GM18861 (cell line): Measurements from ENCODE around the gene SLC9A8.
"Not testable (repeated sequence)": the region's sequence is repeated elsewhere in the genome, so short reads cannot be mapped to it uniquely, and the experiment has no call there.

Experiments
- ATAC-seq: cut with Tn5 transposase; IDR thresholded peaks from one replicate; pipeline ENCODE4 v1.9.1; 2021; ENCODE audit not compliant: unreplicated experiment

Gene SLC9A8

DNA sequence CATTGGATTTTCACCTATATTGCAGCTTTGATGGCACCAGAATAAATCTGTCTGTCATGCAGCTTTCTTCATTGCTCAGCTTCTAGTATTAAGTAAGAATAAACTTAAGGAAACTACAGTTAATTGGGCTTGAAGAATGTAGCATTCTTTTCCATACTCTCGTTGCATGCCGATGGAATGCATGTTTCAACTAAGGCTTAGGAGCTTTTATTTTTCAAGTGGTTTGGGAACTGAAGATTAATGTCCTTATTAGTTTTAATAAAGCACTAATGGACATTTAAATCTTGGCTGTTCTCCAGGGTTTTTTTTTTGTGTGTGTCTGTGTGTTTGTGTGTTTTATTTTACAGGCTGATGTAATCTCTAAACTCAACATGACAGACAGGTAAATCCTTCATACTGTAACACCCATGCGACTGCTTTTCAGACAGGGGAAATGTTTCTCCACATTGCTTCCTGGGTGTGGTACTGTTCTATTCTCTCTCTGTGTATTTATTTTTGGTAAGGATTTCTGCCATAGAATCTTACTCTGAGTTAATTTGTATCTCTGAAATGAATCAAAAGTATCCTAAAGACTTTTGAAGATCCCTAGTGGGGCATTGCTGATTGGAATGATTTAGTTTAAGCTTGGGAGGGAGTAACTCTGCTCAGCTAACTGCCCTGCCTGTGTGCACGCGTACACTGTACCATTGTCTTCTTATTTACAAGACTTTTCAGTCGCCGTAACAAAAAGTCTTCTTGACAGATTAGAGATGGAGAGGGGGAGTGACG is 38.0 kb downstream of the SLC9A8 start:
- ATAC-seq: no peak

DNA sequence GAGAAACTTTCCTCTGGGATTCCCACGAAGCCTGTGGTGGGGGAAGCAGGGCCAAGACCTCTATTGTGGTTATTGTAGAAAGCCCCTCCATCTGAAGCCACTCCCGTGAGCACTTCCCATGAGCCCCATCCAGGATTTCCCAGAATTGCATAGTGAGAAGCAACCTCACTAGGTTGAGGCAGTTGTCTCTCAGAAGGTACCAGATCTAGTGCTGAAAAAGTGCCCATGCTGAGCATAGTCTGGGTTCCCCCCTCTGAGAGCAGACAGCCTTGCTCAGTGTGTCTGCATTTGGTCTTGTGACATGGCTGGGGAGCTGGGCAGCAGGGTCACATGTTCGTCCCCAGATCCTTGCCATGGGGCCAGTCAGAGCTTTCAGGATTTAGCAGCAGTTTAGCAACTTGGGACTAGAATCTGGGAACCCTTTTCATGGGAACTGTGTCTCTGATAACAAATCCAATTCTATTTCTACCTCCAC is 38.6 kb downstream of the SLC9A8 start:
- ATAC-seq: no peak

DNA sequence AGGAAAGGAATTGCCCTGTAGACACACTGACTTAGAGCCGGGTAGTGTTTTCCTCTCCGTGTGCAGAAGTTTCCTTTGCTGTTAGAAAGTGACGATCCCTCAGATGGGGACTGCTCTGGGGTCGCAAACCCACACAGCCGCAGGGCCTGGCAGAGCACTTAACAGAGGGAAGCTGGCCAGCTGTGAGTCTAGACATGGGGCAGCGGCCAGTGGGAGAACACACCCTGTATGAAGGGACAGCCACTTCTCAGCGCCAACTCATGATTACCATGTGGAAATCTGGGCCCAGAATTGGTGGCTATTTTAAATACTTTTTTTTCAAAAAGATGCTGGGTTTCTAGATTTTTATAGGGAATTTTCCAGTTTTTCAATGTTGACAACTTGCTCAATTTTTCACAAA is 39.4 kb downstream of the SLC9A8 start:
- ATAC-seq: no peak

DNA sequence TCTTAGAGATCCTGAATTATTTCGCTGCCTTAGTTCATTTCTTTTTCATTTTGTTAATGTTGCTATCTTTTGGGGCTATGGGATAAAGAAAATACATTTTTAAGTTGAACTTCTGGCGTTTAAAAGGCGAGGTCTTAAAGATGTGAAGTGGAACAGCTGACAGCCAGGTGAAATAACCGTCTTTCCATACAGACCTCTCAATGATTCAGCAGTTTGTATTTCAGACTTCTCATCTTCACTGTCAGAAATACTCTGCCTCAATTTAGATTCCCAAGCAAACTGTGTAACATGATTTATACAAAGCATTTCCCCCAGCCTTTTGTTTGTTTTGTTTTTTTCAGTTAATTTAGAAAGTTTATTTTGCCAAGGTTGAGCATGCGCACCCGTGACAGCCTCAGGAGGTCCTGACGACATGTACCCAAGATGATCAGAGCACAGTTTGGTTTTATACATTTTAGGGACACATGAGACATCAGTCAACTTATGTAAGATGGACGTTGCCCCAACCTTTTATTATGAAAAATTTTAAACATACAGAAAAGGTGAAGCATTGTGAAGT is 40.0 kb downstream of the SLC9A8 start:
- no peak for ATAC-seq

DNA sequence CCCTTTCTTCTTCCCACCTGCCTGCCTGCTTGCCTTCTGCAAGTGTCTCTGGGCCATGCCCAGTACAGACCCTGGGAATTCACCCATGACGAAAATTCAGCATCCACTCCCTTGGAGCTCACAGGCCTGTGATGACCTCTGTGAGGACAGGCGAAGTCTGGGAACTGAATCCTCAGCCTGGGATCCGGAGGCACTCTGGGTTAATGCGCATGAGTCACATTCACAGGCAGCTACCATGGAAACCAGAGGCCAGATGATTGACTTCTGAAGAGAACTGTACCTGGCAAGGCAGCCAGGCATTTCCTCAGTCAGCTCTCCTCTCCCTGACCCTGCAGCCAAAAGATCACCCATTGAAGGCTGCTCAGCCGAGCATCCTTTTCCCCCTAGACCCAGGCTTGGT is 41.0 kb downstream of the SLC9A8 start:
- no peak for ATAC-seq

DNA sequence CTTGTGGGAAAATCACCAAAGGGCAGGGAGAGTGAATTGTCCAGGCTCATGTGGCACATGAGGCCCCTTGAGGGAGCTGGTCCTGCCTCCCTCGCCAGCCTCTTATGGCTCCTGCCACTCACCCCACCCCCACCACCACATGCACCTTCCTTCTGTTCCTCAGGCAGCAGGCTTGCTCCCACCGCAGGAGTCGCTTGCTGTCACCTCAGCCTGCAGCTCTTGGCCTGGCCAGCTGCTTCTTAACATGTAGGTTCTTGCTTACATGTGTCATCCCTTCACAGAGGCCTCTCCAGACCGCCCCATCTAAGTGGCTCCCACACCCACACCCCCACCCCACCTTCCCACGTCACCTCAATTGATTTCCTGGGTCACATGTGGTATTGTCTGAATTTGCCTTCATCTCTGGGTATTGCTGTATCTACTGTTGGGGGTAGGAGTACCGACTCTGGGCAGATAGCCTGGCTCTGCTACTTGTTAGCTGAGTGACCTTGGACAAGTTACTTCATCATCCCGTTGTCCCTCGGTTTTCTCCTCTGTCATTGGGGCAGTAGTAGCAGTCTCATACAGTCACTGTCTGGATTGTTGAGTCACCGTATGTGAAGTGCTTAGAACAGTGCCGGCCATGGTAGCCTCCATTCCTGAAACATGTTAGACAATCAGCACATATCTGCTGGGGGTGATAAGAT is 41.7 kb downstream of the SLC9A8 start:
- no peak for ATAC-seq

DNA sequence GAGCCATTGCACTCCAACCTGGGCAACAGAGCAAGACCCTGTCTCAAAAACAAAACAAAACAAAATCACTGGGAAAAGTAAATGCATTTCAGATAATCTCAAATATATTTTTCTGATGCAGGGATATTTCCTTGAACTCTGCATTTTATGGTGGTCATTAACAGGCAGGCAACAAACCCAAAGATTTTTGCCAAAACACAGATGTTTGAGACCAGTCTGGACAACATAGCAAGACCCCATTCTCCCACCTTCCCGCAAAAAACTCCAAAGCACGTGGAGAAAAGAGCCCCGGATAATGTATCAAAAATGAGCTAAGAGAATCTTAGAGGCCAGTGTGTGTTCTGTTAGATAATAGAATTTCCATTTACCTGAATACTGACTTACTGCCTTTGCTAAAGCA is 44.3 kb downstream of the SLC9A8 start:
- no peak for ATAC-seq

DNA sequence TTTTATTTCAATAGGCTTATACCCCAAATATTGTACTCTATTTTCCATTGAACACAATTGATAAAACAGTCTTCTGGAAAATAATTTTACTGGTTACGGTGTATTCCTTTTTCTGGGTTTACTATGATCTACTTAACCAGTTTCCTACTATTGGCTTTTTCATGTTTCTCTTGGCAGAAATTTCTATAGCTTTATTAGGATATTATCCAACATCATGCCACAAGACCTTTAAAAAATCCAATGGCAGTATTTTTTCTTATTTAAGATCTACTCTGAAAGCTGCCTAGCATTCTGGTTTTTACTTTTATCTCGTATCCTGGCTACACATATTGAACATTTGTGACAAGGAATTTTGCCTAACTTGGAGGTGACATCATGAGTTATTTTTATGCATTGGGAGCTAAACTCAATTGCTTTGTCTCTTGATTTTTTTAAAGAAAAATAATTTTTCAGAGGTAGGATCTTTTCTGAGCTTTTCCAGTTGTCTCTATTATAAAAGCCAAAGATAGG is 45.5 kb downstream of the SLC9A8 start:
- no peak for ATAC-seq

DNA sequence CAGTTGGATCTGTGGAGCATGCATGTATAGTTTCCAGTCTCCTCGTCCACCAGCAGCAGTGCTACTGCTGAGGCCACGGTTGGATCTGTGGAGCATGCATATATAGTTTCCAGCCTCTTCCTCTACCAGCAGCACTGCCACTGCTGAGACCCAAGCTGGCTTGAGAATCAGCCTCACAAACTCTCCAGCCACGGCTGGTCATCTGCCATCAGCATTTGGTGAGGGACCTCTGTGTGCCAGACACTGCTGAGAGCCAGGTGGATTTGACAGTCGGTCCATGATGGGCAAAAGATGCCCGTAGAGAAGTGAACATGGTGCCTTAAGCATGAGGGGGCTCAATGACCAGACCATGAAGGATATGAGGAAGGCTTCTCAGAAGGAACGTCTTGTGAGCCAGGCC is 46.4 kb downstream of the SLC9A8 start:
- no peak for ATAC-seq

DNA sequence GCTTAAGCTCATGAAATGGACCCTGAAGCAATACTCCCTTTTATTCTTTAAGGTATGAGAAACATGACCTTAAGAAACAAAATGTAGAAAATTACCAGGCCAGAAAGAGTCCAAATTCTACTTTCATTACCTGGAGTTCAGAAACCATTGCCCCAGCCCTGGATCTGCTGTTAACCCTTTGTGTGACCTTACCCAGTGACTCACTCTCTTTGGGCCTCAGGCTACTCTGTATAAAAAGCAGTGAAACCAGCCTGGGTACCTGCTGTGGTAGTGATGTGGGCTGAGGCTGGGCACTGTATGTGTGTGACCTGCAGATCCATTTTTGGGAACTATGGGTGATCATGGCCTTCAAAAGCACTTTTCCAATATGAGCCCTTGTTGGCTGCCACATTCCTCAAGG is 47.2 kb downstream of the SLC9A8 start:
- ATAC-seq: no peak

DNA sequence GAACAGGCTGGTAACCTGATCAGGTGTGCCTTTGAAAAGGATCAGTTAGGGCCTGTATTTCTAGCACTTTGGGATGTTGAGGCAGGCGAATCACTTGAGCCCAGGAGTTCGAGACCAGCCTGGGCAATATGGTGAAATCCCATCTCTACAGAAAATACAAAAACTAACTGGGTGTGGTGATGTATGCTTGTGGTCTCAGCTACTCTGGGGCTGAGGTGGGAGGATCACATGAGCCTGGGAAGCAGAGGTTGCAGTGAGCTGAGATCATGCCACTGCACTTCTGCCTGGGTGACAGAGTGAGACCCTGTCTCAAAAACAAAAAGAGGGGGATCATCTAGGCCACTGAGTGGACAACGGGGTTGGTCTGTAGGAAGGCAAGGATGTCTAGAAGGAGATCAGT is 48.6 kb downstream of the SLC9A8 start:
- ATAC-seq: not testable (repeated sequence)

DNA sequence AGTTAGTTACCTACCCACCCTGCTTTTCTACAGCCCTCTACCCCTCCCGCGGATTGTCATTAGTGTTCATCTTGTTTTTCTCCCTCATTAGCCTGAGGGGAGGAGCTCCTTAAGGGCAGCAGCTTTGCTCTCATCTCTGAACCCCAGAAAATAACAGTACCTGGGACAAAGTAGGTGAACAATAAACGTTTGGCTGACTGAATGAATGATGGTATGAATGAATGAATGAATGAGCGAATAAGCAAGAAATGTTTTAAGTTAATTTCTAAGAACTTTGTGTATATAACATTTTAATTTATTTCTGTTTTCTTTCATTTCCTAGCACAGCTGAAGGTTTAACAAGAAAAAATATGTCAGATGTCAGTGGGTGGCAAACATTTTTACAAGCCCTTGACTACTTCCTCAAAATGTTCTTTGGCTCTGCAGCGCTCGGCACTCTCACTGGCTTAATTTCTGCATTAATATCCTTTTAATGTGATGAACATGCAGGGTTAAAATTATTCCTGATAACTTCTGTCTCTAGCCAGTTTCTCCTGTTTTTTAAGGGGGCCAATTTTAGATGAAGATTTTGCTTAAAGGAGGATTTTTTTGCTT is 50.1 kb downstream of the SLC9A8 start:
- ATAC-seq: no peak

DNA sequence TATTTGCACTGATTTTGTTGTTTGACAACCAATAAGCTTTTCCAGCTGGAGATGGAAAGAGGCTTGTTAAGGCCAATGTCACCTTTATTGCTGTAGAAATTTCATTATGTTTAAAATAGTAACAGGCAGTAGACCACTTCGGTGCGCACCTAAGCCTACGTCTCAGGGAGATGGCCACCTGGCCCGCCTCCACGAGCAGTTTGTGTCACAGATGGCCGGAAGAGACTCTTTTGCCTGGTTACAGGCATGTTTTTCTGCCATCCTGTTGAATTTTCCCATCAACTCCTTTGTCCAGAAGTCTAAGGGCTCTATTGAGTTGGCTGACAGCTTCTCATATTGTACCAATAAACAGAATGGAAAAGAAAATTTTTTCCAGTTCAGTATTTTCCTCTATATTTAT is 51.0 kb downstream of the SLC9A8 start:
- no peak for ATAC-seq

DNA sequence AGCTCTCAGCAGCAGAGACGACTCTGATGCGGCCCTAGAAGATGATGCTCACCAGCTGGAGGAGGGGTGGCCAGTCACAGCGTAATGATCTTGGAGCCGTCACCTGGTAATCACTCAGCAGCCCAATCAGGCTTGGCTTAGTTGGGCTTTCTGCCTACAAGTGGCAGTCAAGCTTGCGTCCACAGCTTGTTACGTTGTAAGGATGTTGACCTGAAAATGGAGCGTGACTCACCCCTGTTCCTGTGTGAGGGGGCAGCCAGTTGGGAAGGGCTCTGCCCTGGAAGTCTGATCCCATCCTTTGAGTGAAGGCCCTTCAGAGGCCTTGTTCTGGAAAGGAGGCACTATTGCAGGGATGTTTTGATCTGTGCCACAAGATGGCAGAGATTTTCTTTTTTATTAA is 52.9 kb downstream of the SLC9A8 start:
- no peak for ATAC-seq

DNA sequence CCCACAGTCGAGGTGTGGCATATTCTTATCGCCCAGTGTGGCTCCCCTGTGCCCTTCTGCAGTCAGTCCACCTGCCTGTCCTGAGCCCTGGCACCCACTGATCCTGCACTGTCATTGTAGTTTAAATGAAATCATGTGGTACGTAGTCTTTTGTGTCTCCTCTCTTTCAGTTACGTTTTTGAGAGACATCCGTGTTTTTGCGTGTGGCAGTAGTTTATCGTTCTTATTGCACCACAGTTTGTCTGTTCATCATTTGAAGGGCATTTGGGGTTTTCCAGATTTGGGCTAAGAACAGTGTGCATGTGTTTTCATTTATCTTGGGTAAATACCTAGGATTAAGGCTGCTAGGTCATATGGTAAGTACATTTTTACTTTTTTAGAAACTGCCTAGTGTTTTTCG is 53.4 kb downstream of the SLC9A8 start:
- no peak for ATAC-seq

DNA sequence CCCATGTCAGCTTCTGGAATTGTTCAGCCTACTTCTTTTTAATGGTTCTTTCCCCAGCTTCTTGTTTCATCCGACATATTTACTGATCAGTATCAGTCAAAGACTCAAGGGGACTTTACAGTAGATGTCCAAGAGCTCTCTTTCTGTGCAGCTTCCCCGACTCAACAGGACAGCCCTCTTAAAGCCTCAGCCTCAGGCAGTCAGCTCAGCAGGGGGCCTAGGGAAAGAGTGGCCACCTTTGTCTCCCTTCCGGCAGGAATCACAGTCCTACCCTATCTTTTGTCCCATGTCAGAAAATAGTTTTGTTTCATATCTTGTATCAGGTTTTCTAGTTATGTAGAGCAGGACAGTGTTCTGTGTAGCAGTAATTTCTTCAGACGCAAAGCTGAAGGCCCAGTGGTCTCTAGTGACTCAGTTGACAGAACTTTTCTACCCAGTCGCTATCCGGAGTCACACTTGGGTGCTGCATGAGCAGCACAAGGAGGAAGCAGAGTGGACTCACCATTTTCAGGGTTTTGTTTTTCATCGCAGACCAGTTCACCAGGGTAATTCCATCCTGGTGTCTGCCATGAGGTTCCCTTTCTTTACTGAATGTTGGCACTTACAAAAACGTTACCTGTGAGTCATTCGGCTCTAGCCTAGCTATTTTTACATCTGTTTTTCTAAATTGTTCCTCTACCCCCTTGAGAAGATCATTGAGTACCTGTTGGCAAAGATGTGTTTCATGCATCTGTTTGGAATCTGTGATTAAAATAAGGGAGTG is 55.0 kb downstream of the SLC9A8 start:
- no peak for ATAC-seq

DNA sequence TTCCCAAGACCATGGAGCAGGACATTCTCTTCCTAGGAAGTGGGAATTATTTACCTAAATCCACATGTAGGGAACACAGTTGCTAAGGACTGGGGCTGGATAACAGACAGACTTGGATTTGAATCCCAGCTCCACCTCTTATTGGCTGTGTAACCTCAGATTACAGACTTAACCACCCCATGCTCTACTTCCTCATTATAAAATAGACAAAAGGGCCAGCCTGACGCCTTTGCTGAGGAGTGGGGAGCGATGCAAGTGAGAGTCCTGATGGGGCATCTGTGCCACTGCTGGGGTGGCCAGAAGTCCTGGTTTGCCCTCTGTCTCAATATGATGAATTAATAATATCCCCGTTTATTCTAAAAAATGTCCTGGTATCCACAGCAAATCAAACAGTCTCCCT is 55.9 kb downstream of the SLC9A8 start:
- no peak for ATAC-seq

DNA sequence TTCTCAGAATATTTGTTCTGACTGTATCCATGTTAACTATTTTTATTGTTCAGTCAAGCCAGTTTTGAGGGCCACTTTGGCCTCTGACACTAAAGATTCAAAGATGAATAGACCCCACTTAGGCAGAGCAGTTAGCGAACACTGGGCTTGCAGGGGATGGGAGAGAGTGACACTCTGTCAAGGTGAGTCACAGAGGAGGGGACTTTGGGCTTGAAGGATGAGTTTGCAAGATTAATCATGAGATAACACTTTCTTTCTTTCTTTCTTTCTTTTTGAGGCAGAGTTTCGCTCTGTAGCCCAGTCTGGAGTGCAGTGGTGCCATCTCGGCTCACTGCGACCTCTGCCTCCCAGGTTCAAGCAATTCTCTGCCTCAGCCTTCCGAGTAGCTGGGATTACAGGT is 56.3 kb downstream of the SLC9A8 start:
- ATAC-seq: no peak

DNA sequence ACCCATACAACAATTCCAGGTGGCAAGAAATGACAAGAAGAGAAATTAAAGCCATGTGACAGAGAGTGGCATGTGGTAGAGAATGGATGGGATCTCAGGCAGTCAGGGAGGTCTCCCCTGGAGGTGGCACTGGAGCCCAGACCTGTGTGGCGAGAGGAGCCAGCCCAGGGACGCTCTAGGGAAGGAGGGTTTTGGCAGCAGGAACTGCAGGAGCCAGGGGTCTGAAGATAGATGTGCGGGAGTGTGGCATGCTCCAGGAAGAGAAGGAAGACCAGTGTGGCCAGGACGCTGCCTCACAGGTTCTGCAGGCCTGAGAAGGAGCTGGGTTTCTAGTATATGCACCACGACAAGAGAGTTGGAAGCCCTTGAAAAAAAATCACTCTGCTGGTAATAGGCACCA is 57.6 kb downstream of the SLC9A8 start:
- ATAC-seq: no peak

DNA sequence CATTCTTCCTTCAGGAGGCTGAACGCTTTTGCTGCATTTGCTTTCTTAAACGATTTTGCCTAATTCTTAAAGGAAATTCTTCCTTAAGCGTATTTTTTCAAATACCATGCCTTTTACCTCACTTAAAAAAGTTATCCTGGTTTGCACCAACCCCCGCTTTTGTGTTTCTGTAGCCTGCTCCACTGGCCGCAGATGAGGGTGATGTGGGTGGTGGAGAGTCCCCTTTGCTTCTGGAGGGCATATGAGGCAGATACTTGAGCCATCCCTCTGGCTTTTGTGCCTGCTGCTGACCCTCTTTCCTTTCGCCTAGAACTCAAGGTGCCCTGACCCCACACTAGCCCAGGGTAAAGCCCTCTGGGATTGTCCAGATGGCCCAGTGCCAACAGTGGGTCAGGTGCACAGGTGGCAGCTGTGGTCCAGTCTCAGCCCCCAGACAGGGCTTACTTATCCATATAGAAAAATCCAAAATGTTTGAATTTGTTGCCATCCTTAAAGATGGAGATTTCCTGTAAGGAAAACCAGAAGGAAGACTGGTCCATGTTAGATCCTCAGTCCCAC is 58.8 kb downstream of the SLC9A8 start:
- no peak for ATAC-seq

DNA sequence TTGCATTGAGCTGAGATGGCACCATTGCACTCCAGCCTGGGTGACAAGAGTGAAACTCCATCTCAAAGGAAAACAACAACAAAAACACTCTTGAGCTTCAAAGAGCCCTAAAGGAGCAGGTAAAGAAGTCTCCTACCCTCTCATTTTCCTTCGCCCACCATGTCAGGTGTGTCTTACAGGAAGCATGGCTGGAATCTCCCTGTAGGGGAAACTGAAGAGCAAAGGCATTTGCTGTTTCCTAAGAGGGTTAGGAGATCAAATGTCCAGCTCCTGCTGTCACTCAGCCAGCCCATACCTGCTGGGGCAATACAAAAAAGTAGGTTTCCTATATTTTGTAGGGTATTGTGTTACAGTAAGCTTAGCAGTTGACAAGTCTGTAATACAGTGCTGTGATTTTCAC is 59.4 kb downstream of the SLC9A8 start:
- no peak for ATAC-seq
